ENCODE data around the gene WASHC4. TPM values are rescaled to one million over a fixed set of nuclear protein-coding genes. Genes with fewer than 3 reads are reported as not detected.

The WASHC4 gene
- total RNA-seq, 4 donors from 2014 or later: 56.6 to 93.3 (median 71.4) TPM

- DNase-seq: no peak
- H3K4me1 ChIP-seq: no peaks in the 10 kb centered on the region
- no peak overlapping the region for H3K27ac ChIP-seq
- H3K27me3 ChIP-seq: no peaks in the 10 kb centered on the region
- H3K36me3 ChIP-seq: peaks cover 0 to 82% (median 0%) of the 10 kb centered on the region in 3 donors
- no peak for TF ChIP-seq CTCF (IDR thresholded peaks at IDR 0.05)
- no peak overlapping the region for H3K4me3 ChIP-seq
- H3K9me3 ChIP-seq: no peaks in the 10 kb centered on the region
Observed at GRCh38 chr12:105158876-105159275, 51.3 kb downstream of the WASHC4 start.

DNA sequence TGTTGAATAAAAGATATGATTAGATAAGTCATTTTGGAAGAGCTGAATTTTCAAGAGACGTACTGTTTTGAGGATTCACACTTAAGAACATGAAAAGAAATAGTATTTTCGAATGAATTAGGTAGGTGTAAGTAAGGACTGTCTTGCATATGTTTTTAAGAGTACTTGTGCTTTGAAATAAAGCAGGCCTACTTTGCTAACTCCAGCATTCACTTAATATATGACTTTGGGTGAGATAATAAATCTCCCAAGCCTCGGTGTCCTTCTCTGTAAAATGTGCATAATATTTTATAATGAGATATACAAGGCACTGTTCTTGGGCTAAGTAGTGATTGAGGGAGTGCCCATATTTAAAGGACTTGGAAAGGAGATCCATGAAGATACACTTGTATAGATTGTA, 54.6 kb downstream of the WASHC4 start:
- H3K4me1 ChIP-seq: no peaks in the 10 kb centered on the region
- no peaks in the 10 kb centered on the region for H3K27me3 ChIP-seq
- no peak overlapping the region for H3K4me3 ChIP-seq
- H3K9me3 ChIP-seq: no peaks in the 10 kb centered on the region
- peaks cover 0 to 92% (median 0%) of the 10 kb centered on the region in 3 donors for H3K36me3 ChIP-seq
- no peak overlapping the region for H3K27ac ChIP-seq
- DNase-seq: no peak
- TF ChIP-seq POLR2A (IDR thresholded peaks at IDR 0.05) (no peak), CTCF (IDR thresholded peaks at IDR 0.05) (no peak)

GRCh38 chr12:105164068-105164467, 56.5 kb downstream of the WASHC4 start:
- DNase-seq: no peak
- H3K36me3 ChIP-seq: peaks cover 0 to 95% (median 0%) of the 10 kb centered on the region in 3 donors
- H3K4me1 ChIP-seq: no peaks in the 10 kb centered on the region
- no peak overlapping the region for H3K27ac ChIP-seq
- H3K9me3 ChIP-seq: no peaks in the 10 kb centered on the region
- H3K27me3 ChIP-seq: no peaks in the 10 kb centered on the region
- no peak overlapping the region for H3K4me3 ChIP-seq
- TF ChIP-seq POLR2A (IDR thresholded peaks at IDR 0.05) (no peak), CTCF (IDR thresholded peaks at IDR 0.05) (no peak)

- Histone ChIP-seq H3K36me3 (peaks cover 0 to 81% (median 0%) of the 10 kb centered on the region in 3 donors), H3K9me3 (no peaks in the 10 kb centered on the region), H3K27me3 (no peaks in the 10 kb centered on the region), H3K27ac (no peak overlapping the region), H3K4me3 (no peak overlapping the region), H3K4me1 (no peaks in the 10 kb centered on the region)
- DNase-seq: no peak
- no peak for TF ChIP-seq CTCF (IDR thresholded peaks at IDR 0.05)
- no peak for TF ChIP-seq POLR2A (IDR thresholded peaks at IDR 0.05)
Observed at GRCh38 chr12:105166736-105167135, 59.2 kb downstream of the WASHC4 start.

- H3K9me3 ChIP-seq: no peaks in the 10 kb centered on the region
- TF ChIP-seq CTCF (IDR thresholded peaks at IDR 0.05): no peak
- TF ChIP-seq POLR2A (IDR thresholded peaks at IDR 0.05): no peak
- H3K4me3 ChIP-seq: no peak overlapping the region
- peaks cover 0 to 78% (median 0%) of the 10 kb centered on the region in 3 donors for H3K36me3 ChIP-seq
- H3K27me3 ChIP-seq: no peaks in the 10 kb centered on the region
- no peak overlapping the region for H3K27ac ChIP-seq
- no peak for DNase-seq
- no peaks in the 10 kb centered on the region for H3K4me1 ChIP-seq
Observed at GRCh38 chr12:105167346-105167745, 59.8 kb downstream of the WASHC4 start.

- H3K36me3 ChIP-seq: peaks cover 0 to 71% (median 0%) of the 10 kb centered on the region in 3 donors
- H3K27ac ChIP-seq: no peak overlapping the region
- H3K4me1 ChIP-seq: no peaks in the 10 kb centered on the region
- DNase-seq: no peak
- H3K9me3 ChIP-seq: no peaks in the 10 kb centered on the region
- no peaks in the 10 kb centered on the region for H3K27me3 ChIP-seq
- TF ChIP-seq POLR2A (IDR thresholded peaks at IDR 0.05): no peak
- no peak for TF ChIP-seq CTCF (IDR thresholded peaks at IDR 0.05)
- H3K4me3 ChIP-seq: no peak overlapping the region
Observed at GRCh38 chr12:105168006-105168405, 60.5 kb downstream of the WASHC4 start.
